ENCODE data around the gene PRDM1. TPM values are rescaled to one million over a fixed set of nuclear protein-coding genes. Genes with fewer than 3 reads are reported as not detected.

The PRDM1 gene
- total and polyA plus RNA-seq, 12 donors = 0.32 to 11.2 (median 1.9) TPM

GRCh38 chr6:106069478-106069877, 16.7 kb upstream of the PRDM1 start:
- Histone ChIP-seq H3K9me3 (no peaks in the 10 kb centered on the region), H3K36me3 (no peaks in the 10 kb centered on the region), H3K4me3 (no peak overlapping the region), H3K27me3 (peaks cover 0 to 55% (median 20%) of the 10 kb centered on the region in 7 donors), H3K27ac (no peak overlapping the region), H3K4me1 (peaks cover 0 to 6% (median 3%) of the 10 kb centered on the region in 9 donors)
- intact Hi-C loops (cut with DNase I) = no loop called here
- 11 to 13% methylated on average over 8 of the region's 8 CpGs for WGBS, 2 donors
- TF ChIP-seq CTCF (IDR thresholded peaks at IDR 0.05) = no peak
- ATAC-seq (no peak), DNase-seq (peak in 1 of 2 donors; percentile 30)

- Histone ChIP-seq H3K27ac (no peak overlapping the region), H3K4me3 (no peak overlapping the region), H3K9me3 (no peaks in the 10 kb centered on the region), H3K36me3 (no peaks in the 10 kb centered on the region), H3K4me1 (peaks cover 0 to 6% (median 3%) of the 10 kb centered on the region in 9 donors), H3K27me3 (peaks cover 0 to 59% (median 20%) of the 10 kb centered on the region in 7 donors)
- intact Hi-C loops (cut with DNase I) = no loop called here
- no peak for TF ChIP-seq CTCF (IDR thresholded peaks at IDR 0.05)
- WGBS, 2 donors = 90 to 95% methylated on average over 1 of the region's 1 CpG
- ATAC-seq (no peak), DNase-seq (no peak)
These were observed 15.5 kb upstream of the PRDM1 start for GRCh38 chr6:106070636-106071035.

GRCh38 chr6:106072501-106073090, 13.5 kb upstream of the PRDM1 start:
- Histone ChIP-seq H3K4me1 (peaks cover 0 to 6% (median 3%) of the 10 kb centered on the region in 9 donors), H3K27ac (no peak overlapping the region), H3K27me3 (peaks cover 0 to 65% (median 20%) of the 10 kb centered on the region in 7 donors), H3K4me3 (no peak overlapping the region), H3K36me3 (no peaks in the 10 kb centered on the region), H3K9me3 (no peaks in the 10 kb centered on the region)
- ATAC-seq (no peak), DNase-seq (no peak)
- no peak for TF ChIP-seq CTCF (IDR thresholded peaks at IDR 0.05)
- intact Hi-C loops (cut with DNase I) = no loop called here
- WGBS, 2 donors = 80 to 84% methylated on average over 8 of the region's 8 CpGs

- intact Hi-C loops (cut with DNase I) = no loop called here
- ATAC-seq (no peak), DNase-seq (no peak)
- H3K27ac ChIP-seq = no peak overlapping the region
- H3K4me3 ChIP-seq = no peak overlapping the region
- no peaks in the 10 kb centered on the region for H3K9me3 ChIP-seq
- TF ChIP-seq CTCF (IDR thresholded peaks at IDR 0.05) = no peak
- no peaks in the 10 kb centered on the region for H3K36me3 ChIP-seq
- H3K27me3 ChIP-seq = peaks cover 0 to 50% (median 20%) of the 10 kb centered on the region in 7 donors
- peaks cover 0 to 6% (median 3%) of the 10 kb centered on the region in 9 donors for H3K4me1 ChIP-seq
- 74 to 76% methylated on average over 3 of the region's 3 CpGs for WGBS, 2 donors
These were observed 12.0 kb upstream of the PRDM1 start for GRCh38 chr6:106074146-106074545.

All from heart right ventricle (tissue), 16 donors.